ENCODE measurements around the gene TBCE. TPM values are rescaled to one million over a fixed set of nuclear protein-coding genes. Genes with fewer than 3 reads are reported as not detected.

Gene TBCE
- polyA plus RNA-seq, 3 donors: 15.4 to 19.4 (median 17.6) TPM

GRCh38 chr1:235483090-235483489 lies 115.9 kb downstream of the TBCE start:
- H3K4me2 ChIP-seq (replicated peaks; ENCODE audit: extremely low read depth, low read length, poor library complexity, severe bottlenecking): no peak overlapping the region
- no peaks in the 10 kb centered on the region for H3K79me2 ChIP-seq (ENCODE audit: insufficient read depth, low read length)
- WGBS (ENCODE audit: insufficient coverage): no CpG with 5 or more reads among the region's 5 CpGs
- no peak overlapping the region for H2AFZ ChIP-seq (ENCODE audit: insufficient read depth, low read depth, low read length, poor library complexity, severe bottlenecking)
- H3K27ac ChIP-seq (ENCODE audit: low read depth in 1 of 2, low read length in 2 of 2): no peak overlapping the region
- Mint-ChIP-seq H3K4me1 (no peaks in the 10 kb centered on the region), H3K27me3 (ENCODE audit: low read depth in 3 of 3) (no peaks in the 10 kb centered on the region), H3K27ac (no peak overlapping the region), H3K4me3 (no peak overlapping the region), H3K9me3 (peaks cover 0 to 5% (median 0%) of the 10 kb centered on the region in 7 donors), H3K36me3 (peaks cover 59 to 71% of the 10 kb centered on the region in 2 donors)
- H4K20me1 ChIP-seq (ENCODE audit: insufficient read depth, low read length): no peaks in the 10 kb centered on the region
- H3K27me3 ChIP-seq (ENCODE audit: control insufficient read depth in 2 of 2, insufficient read depth in 2 of 2, low read length in 2 of 2): no peaks in the 10 kb centered on the region
- TF ChIP-seq, protein P1, sequence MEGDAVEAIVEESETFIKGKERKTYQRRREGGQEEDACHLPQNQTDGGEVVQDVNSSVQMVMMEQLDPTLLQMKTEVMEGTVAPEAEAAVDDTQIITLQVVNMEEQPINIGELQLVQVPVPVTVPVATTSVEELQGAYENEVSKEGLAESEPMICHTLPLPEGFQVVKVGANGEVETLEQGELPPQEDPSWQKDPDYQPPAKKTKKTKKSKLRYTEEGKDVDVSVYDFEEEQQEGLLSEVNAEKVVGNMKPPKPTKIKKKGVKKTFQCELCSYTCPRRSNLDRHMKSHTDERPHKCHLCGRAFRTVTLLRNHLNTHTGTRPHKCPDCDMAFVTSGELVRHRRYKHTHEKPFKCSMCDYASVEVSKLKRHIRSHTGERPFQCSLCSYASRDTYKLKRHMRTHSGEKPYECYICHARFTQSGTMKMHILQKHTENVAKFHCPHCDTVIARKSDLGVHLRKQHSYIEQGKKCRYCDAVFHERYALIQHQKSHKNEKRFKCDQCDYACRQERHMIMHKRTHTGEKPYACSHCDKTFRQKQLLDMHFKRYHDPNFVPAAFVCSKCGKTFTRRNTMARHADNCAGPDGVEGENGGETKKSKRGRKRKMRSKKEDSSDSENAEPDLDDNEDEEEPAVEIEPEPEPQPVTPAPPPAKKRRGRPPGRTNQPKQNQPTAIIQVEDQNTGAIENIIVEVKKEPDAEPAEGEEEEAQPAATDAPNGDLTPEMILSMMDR (IDR thresholded peaks at IDR 0.05): no peak
- intact Hi-C loops (cut with micrococcal nuclease): no loop called here
- no peak for DNase-seq
- no peaks in the 10 kb centered on the region for H3K4me1 ChIP-seq (ENCODE audit: control insufficient read depth in 1 of 2, insufficient read depth in 2 of 2, low read length in 2 of 2)
- H3K4me3 ChIP-seq (replicated peaks in 1 of 3; ENCODE audit: low read depth in 2 of 3, low read length in 3 of 3): no peak overlapping the region
- peaks cover 30 to 88% of the 10 kb centered on the region in 2 donors for H3K36me3 ChIP-seq (replicated peaks in 1 of 2; ENCODE audit: control insufficient read depth in 1 of 2, insufficient read depth in 2 of 2, low read length in 2 of 2)
- peaks cover 0 to 2% of the 10 kb centered on the region in 2 donors for H3K9me3 ChIP-seq (replicated peaks in 1 of 2; ENCODE audit: control insufficient read depth in 1 of 2, insufficient read depth in 1 of 2, low read length in 2 of 2)
- no peak overlapping the region for H3K9ac ChIP-seq (ENCODE audit: insufficient read depth, low read length, poor library complexity, severe bottlenecking)

DNA sequence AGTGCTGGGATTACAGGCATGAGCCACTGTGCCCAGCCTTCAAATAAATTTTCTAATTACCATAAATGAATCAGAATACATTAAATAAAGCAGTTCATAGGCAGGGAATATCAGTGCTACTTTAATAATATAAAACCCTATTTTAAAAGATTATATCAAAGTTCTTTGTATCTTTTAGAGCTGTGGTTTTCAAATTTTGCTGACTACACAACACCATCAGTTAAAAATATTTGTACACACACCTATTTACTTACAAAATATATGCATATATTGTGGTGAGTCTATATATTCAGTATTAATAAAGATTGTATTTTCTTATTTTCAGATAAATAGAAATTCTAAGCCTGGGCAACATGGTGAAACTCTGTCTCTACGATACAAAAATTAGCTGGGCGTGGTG lies 118.3 kb downstream of the TBCE start:
- Mint-ChIP-seq H3K4me1 (no peaks in the 10 kb centered on the region), H3K9me3 (peaks cover 0 to 5% (median 0%) of the 10 kb centered on the region in 7 donors), H3K27ac (no peak overlapping the region), H3K36me3 (peaks cover 49 to 52% of the 10 kb centered on the region in 2 donors), H3K27me3 (ENCODE audit: low read depth in 3 of 3) (peaks cover 0 to 1% (median 0%) of the 10 kb centered on the region in 3 donors), H3K4me3 (no peak overlapping the region)
- H3K4me3 ChIP-seq (replicated peaks in 1 of 3; ENCODE audit: low read depth in 2 of 3, low read length in 3 of 3): no peak overlapping the region
- H2AFZ ChIP-seq (ENCODE audit: insufficient read depth, low read depth, low read length, poor library complexity, severe bottlenecking): no peak overlapping the region
- H3K4me2 ChIP-seq (replicated peaks; ENCODE audit: extremely low read depth, low read length, poor library complexity, severe bottlenecking): no peak overlapping the region
- H3K79me2 ChIP-seq (ENCODE audit: insufficient read depth, low read length): no peaks in the 10 kb centered on the region
- no peaks in the 10 kb centered on the region for H3K4me1 ChIP-seq (ENCODE audit: control insufficient read depth in 1 of 2, insufficient read depth in 2 of 2, low read length in 2 of 2)
- H4K20me1 ChIP-seq (ENCODE audit: insufficient read depth, low read length): no peaks in the 10 kb centered on the region
- H3K27ac ChIP-seq (ENCODE audit: low read depth in 1 of 2, low read length in 2 of 2): no peak overlapping the region
- peaks cover 18 to 87% of the 10 kb centered on the region in 2 donors for H3K36me3 ChIP-seq (replicated peaks in 1 of 2; ENCODE audit: control insufficient read depth in 1 of 2, insufficient read depth in 2 of 2, low read length in 2 of 2)
- intact Hi-C loops (cut with micrococcal nuclease): no loop called here
- 100% methylated on average over 2 of the region's 2 CpGs for WGBS (ENCODE audit: insufficient coverage)
- no peak overlapping the region for H3K9ac ChIP-seq (ENCODE audit: insufficient read depth, low read length, poor library complexity, severe bottlenecking)
- H3K9me3 ChIP-seq (replicated peaks in 1 of 2; ENCODE audit: control insufficient read depth in 1 of 2, insufficient read depth in 1 of 2, low read length in 2 of 2): peaks cover 0 to 2% of the 10 kb centered on the region in 2 donors
- DNase-seq: no peak
- TF ChIP-seq, protein P1 (IDR thresholded peaks at IDR 0.05): no peak
- no peaks in the 10 kb centered on the region for H3K27me3 ChIP-seq (ENCODE audit: control insufficient read depth in 2 of 2, insufficient read depth in 2 of 2, low read length in 2 of 2)

All from CD14-positive monocyte (primary cell).